NCI-H774 (cell line): ENCODE measurements around the gene MARCHF9.

Experiments used
- DNase-seq: peaks from one replicate; lab custom pipeline; 2025; lab: John Stamatoyannopoulos, UW

MARCHF9 gene

DNA sequence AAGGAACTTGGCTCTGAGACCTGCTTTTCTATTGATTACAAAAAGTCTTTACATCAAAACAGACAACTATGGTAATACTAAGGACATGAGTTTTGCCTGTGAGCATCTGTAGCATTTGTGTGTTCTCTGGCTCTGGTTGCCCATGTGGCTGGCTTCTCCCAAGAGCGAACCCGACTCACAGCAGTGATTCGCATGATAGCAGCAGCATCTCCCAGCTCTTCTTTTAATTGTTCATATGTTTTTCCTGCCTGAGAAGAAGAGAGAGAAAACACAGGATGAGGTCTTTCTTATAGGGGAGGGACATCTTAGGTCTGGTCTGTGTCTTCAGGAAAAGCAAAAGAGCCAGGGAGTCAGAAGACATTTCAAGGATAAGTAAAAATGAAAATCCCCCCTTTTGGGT lies 46.1 kb downstream of the MARCHF9 start:
- no peak for DNase-seq

DNA sequence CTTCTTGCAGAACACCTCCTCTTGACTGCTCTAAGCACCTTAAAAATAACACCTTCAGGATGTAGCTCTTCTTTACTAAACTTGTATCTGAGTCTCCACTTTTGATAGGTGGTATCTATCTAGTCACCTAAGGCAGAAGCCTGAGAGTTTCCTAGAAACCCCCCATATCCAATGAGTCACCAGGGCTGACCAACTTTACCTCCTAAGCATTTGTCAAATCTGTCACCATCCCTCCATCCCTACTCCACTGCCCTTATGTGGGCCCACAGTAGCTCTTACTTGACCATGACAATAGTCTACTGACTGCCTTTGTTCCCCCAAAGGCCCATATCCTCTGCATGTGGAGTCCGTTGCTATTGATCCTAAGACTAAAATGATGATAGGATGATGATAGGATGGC lies 47.7 kb downstream of the MARCHF9 start:
- no peak for DNase-seq

DNA sequence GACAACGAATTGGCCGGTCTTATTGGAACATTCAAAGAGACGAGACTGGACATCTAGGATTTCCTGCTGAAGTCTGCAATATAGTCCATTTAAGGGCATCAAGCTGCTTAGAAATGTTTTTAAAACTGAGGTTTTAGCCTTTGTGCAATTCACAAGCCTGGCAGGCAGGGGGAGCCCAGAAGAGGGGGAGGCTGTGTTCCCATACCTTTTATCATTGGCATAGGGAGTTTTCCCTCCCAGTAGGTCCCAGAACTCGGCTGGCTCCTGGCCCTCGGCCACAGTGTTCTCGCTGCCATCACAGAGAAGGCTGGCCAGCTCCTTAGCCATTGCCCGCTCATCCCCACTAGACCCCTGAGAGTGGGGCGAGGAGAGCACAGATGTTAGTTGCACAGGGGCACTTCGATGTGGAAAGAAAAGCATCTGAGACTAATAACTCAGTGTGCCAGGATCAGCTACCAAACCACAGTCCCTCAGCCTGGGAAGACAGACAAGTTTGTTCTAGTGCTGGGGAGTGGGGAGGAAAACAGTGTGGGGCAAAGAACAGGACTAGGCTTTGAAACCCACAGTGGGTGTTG lies 48.5 kb downstream of the MARCHF9 start:
- peak; percentile 19 for DNase-seq

DNA sequence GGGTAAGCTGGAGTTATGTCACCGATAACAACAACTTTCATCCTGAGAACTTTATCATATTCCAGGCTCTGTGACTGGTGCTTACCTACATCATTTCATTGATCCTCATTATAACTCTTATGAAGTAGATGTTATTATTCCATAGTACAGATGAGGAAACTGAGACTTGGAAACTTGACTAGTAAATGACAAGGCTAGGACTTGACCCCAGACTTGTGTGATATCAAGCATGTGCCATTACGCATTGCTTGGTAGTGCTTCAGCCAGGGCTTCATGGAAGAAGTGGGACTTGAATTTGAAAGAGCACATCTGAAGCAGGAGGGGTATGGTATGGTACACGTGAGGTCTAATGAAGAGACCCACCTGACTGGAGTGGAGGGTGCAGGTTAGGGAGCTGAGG lies 51.8 kb downstream of the MARCHF9 start:
- DNase-seq = no peak

DNA sequence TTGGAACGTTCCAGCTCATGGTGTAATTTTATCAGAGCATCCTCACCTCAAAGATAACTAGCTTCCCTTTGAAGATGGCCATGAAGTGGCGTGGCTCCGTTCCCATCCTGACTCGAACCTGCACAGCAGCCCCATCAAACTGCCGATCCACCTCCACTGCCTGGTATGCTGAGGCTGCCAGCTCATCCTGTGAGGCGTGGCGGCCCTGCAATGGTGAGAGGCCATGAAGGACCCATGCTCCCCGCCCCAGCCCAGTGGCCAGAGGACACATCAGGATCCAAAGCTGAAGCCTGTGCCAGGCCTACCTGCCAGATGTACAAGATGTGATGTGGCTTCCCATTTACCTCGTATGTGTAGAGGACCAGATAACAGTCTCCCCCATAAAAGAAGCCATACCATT lies 52.4 kb downstream of the MARCHF9 start:
- no peak for DNase-seq

DNA sequence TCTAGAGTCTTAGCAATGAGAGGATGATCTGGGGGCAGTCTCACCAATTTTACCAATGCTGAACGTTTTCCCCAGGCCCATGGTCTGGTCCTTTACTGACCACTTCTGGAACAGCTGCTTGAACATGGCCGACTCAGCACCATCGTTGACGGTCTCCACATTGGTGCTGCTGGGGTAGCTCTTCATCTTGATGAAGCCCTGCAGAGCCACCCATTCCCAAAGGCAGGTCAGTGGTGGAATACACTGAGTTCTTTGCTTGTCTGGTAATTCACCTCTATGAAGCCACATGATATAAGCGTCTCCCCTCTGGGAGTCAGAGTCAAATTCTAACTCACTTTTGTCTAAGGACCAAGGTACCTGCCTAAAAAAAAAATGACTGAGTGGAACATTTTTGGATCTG lies 53.4 kb downstream of the MARCHF9 start:
- DNase-seq = no peak

DNA sequence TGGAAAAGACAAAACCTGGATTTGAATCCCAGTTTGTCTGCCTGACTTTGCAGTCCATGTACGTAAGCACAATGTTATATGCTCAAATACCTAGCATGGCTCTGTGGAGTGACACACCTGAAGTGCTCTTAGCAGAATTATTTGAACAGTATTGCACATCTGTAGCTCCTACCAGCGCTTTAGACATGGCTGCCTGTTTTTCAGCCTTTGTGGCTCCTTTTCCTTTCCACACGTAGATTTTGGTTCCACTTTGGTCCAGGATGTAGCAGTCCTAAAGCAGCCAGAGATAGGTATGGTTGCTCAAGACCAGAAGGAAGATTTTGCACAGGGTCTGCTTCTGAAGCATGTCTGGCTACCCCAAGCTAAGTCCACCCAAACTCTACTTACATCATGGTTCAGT lies 54.5 kb downstream of the MARCHF9 start:
- DNase-seq = no peak
